Thymus (tissue), 11 donors: ENCODE results near the gene SLC41A3. TPM values are rescaled to one million over a fixed set of nuclear protein-coding genes. Genes with fewer than 3 reads are reported as not detected.
"Not testable (repeated sequence)": the region's sequence is repeated elsewhere in the genome, so short reads cannot be mapped to it uniquely, and the experiment has no call there.

Source experiments
- DNase-seq, 9 donors: peaks; one replicate each; pipeline ENCODE4 v3.0.0-alpha.2; 2013; ENCODE audit warnings: low spot score in 9 of 9, low read depth in 6 of 9, missing footprints in 1 of 9
- H3K27ac ChIP-seq, 2 donors: one replicate each; pipeline ENCODE4 v1.5.1; 2013; ENCODE audit warnings: control low read depth in 1 of 2, low read depth in 1 of 2, low read length in 1 of 2, mild to moderate bottlenecking in 1 of 2, moderate library complexity in 1 of 2
- H3K27me3 ChIP-seq, 2 donors: one replicate each; pipeline ENCODE4 v1.5.1; 2013; ENCODE audit warnings: low read length in 1 of 2; ENCODE audit not compliant: control insufficient read depth in 2 of 2, insufficient read depth in 1 of 2
- H3K36me3 ChIP-seq, 2 donors: one replicate each; pipeline ENCODE4 v1.5.1; 2013; ENCODE audit warnings: low read length in 1 of 2, mild to moderate bottlenecking in 1 of 2, moderate library complexity in 1 of 2; ENCODE audit not compliant: control insufficient read depth in 2 of 2, insufficient read depth in 2 of 2
- H3K4me1 ChIP-seq, 2 donors: one replicate each; pipeline ENCODE4 v1.5.1; 2013; ENCODE audit warnings: low read length in 2 of 2; ENCODE audit not compliant: control insufficient read depth in 2 of 2, insufficient read depth in 2 of 2
- H3K4me3 ChIP-seq, 2 donors: one replicate each; pipeline ENCODE4 v1.5.1; 2013; ENCODE audit warnings: low read length in 2 of 2, control low read depth in 1 of 2, mild to moderate bottlenecking in 1 of 2
- H3K9me3 ChIP-seq, 2 donors: one replicate each; pipeline ENCODE4 v1.5.1; 2013; ENCODE audit warnings: low read length in 1 of 2, mild to moderate bottlenecking in 1 of 2; ENCODE audit not compliant: control insufficient read depth in 2 of 2, insufficient read depth in 1 of 2
- WGBS: extraction: QIAGEN DNeasy Blood & Tissue Kit; methylation state at CpG from one replicate; pipeline ENCODE4 v1.1.7; 2013; 5-methylcytosine and 5-hydroxymethylcytosine counted together
- polyA plus RNA-seq: library from polyadenylated mRNA; stranded (reverse); fragments of 200-250 nt; gene quantifications from one replicate; pipeline ENCODE4 v1.2.3, GENCODE V29; 2013
- total RNA-seq: library from RNA; stranded (reverse); fragments of 120-200 nt; gene quantifications from one replicate; pipeline ENCODE4 v1.2.4, GENCODE V29; 2013
- donor health status: healthy.

SLC41A3 gene
- total and polyA plus RNA-seq, 2 donors, result 31.3 to 33.5 TPM

- WGBS, result 94% methylated on average over 9 of the region's 9 CpGs
- DNase-seq, result no peak
- Histone ChIP-seq H3K4me1 (peaks cover 11 to 13% of the 10 kb centered on the region in 2 donors), H3K4me3 (no peak overlapping the region), H3K36me3 (no peaks in the 10 kb centered on the region), H3K27me3 (no peaks in the 10 kb centered on the region), H3K9me3 (peaks cover 0 to 4% of the 10 kb centered on the region in 2 donors), H3K27ac (no peak overlapping the region)
These were observed 2.1 kb downstream of the SLC41A3 start for GRCh38 chr3:126081618-126082361.

- peaks cover 0 to 4% of the 10 kb centered on the region in 2 donors for H3K9me3 ChIP-seq
- WGBS, result 96% methylated on average over 5 of the region's 5 CpGs
These were observed 3.0 kb downstream of the SLC41A3 start for GRCh38 chr3:126080970-126081369.

GRCh38 chr3:126078866-126079265 lies 5.1 kb downstream of the SLC41A3 start:
- H3K27me3 ChIP-seq, result no peaks in the 10 kb centered on the region
- peaks cover 5 to 10% of the 10 kb centered on the region in 2 donors for H3K4me1 ChIP-seq
- 95% methylated on average over 4 of the region's 4 CpGs for WGBS
- H3K9me3 ChIP-seq, result peaks cover 0 to 7% of the 10 kb centered on the region in 2 donors
- H3K36me3 ChIP-seq, result no peaks in the 10 kb centered on the region
- no peak overlapping the region for H3K27ac ChIP-seq
- no peak overlapping the region for H3K4me3 ChIP-seq
- no peak for DNase-seq

More at GRCh38 chr3:126080970-126081369, 3.0 kb downstream of the SLC41A3 start:
- no peaks in the 10 kb centered on the region for H3K27me3 ChIP-seq
- peaks cover 11 to 13% of the 10 kb centered on the region in 2 donors for H3K4me1 ChIP-seq
- no peak for DNase-seq
- H3K36me3 ChIP-seq, result no peaks in the 10 kb centered on the region
- H3K4me3 ChIP-seq, result no peak overlapping the region
- no peak overlapping the region for H3K27ac ChIP-seq

- H3K27me3 ChIP-seq, result no peaks in the 10 kb centered on the region
- 97% methylated on average over 11 of the region's 11 CpGs for WGBS
- H3K4me3 ChIP-seq, result no peak overlapping the region
- H3K9me3 ChIP-seq, result peaks cover 0 to 7% of the 10 kb centered on the region in 2 donors
- no peaks in the 10 kb centered on the region for H3K36me3 ChIP-seq
- DNase-seq, result no peak
- H3K4me1 ChIP-seq, result peaks cover 0 to 2% of the 10 kb centered on the region in 2 donors
- no peak overlapping the region for H3K27ac ChIP-seq
These were observed 6.2 kb downstream of the SLC41A3 start for GRCh38 chr3:126077754-126078153.

GRCh38 chr3:126076140-126076539 lies 7.8 kb downstream of the SLC41A3 start:
- Histone ChIP-seq H3K9me3 (peaks cover 0 to 3% of the 10 kb centered on the region in 2 donors), H3K4me1 (no peaks in the 10 kb centered on the region), H3K27ac (no peak overlapping the region), H3K36me3 (no peaks in the 10 kb centered on the region), H3K27me3 (no peaks in the 10 kb centered on the region), H3K4me3 (no peak overlapping the region)
- no peak for DNase-seq

- no peak overlapping the region for H3K27ac ChIP-seq
- H3K36me3 ChIP-seq, result peaks cover 4 to 6% of the 10 kb centered on the region in 2 donors
- peaks cover 0 to 4% of the 10 kb centered on the region in 2 donors for H3K4me1 ChIP-seq
- no peak overlapping the region for H3K4me3 ChIP-seq
- DNase-seq, result no peak
- H3K27me3 ChIP-seq, result no peaks in the 10 kb centered on the region
- 96% methylated on average over 10 of the region's 10 CpGs for WGBS
- peaks cover 0 to 3% of the 10 kb centered on the region in 2 donors for H3K9me3 ChIP-seq
These were observed 13.8 kb downstream of the SLC41A3 start for GRCh38 chr3:126070146-126070545.

- H3K27ac ChIP-seq, result no peak overlapping the region
- DNase-seq, result no peak
- peaks cover 4 to 6% of the 10 kb centered on the region in 2 donors for H3K36me3 ChIP-seq
- no peak overlapping the region for H3K4me3 ChIP-seq
- no peaks in the 10 kb centered on the region for H3K27me3 ChIP-seq
- WGBS, result 98% methylated on average over 8 of the region's 8 CpGs
- H3K4me1 ChIP-seq, result peaks cover 10 to 19% of the 10 kb centered on the region in 2 donors
- no peaks in the 10 kb centered on the region for H3K9me3 ChIP-seq
These were observed 16.0 kb downstream of the SLC41A3 start for GRCh38 chr3:126067959-126068358.

GRCh38 chr3:126066676-126067075 lies 17.2 kb downstream of the SLC41A3 start:
- H3K4me3 ChIP-seq, H3K27ac ChIP-seq, H3K27me3 ChIP-seq, DNase-seq, H3K36me3 ChIP-seq, H3K9me3 ChIP-seq: not testable (repeated sequence)
- WGBS, result 96% methylated on average over 6 of the region's 6 CpGs
- peaks cover 10 to 19% of the 10 kb centered on the region in 2 donors for H3K4me1 ChIP-seq

- 97% methylated on average over 3 of the region's 3 CpGs for WGBS
- H3K27me3 ChIP-seq, result no peaks in the 10 kb centered on the region
- peaks cover 10 to 19% of the 10 kb centered on the region in 2 donors for H3K4me1 ChIP-seq
- no peak overlapping the region for H3K27ac ChIP-seq
- peaks cover 4 to 6% of the 10 kb centered on the region in 2 donors for H3K36me3 ChIP-seq
- no peak for DNase-seq
- no peak overlapping the region for H3K4me3 ChIP-seq
- H3K9me3 ChIP-seq, result no peaks in the 10 kb centered on the region
These were observed 18.0 kb downstream of the SLC41A3 start for GRCh38 chr3:126065876-126066275.
